Activated T-cell treated with anti-CD3 and anti-CD28 coated beads for 4 hours (primary cell): Measurements from ENCODE around the gene BTRC.

Experiments
- DNase-seq: peaks from one replicate; pipeline ENCODE4 v3.0.0-alpha.2; 2020

The BTRC gene

GRCh38 chr10:101550965-101551364, 197.0 kb downstream of the BTRC start:
- no peak for DNase-seq

- DNase-seq = no peak
Observed at GRCh38 chr10:101552442-101552841, 198.5 kb downstream of the BTRC start.

GRCh38 chr10:101557541-101557940, 203.6 kb downstream of the BTRC start:
- DNase-seq = no peak

GRCh38 chr10:101558204-101558603, 204.2 kb downstream of the BTRC start:
- no peak for DNase-seq

GRCh38 chr10:101558671-101559595, 205.0 kb downstream of the BTRC start:
- DNase-seq = no peak

- no peak for DNase-seq
Observed at GRCh38 chr10:101559596-101560297, 205.8 kb downstream of the BTRC start.

- DNase-seq = no peak
Observed at GRCh38 chr10:101560298-101561067, 206.5 kb downstream of the BTRC start.

GRCh38 chr10:101561068-101561915, 207.3 kb downstream of the BTRC start:
- no peak for DNase-seq

GRCh38 chr10:101562231-101562630, 208.3 kb downstream of the BTRC start:
- no peak for DNase-seq

- DNase-seq = no peak
Observed at GRCh38 chr10:101563007-101563406, 209.0 kb downstream of the BTRC start.

GRCh38 chr10:101563497-101564040, 209.6 kb downstream of the BTRC start:
- no peak for DNase-seq

GRCh38 chr10:101564490-101564991, 210.6 kb downstream of the BTRC start:
- DNase-seq = no peak

- DNase-seq = no peak
Observed at GRCh38 chr10:101565370-101565900, 211.5 kb downstream of the BTRC start.

- no peak for DNase-seq
Observed at GRCh38 chr10:101565936-101566332, 212.0 kb downstream of the BTRC start.

- no peak for DNase-seq
Observed at GRCh38 chr10:101566333-101567164, 212.6 kb downstream of the BTRC start.

- no peak for DNase-seq
Observed at GRCh38 chr10:101567165-101568006, 213.4 kb downstream of the BTRC start.

- DNase-seq = no peak
Observed at GRCh38 chr10:101568054-101568745, 214.2 kb downstream of the BTRC start.

- no peak for DNase-seq
Observed at GRCh38 chr10:101569323-101569621, 215.3 kb downstream of the BTRC start.
